Stomach (tissue), 9 donors: ENCODE data around the gene SLC26A3. TPM values are rescaled to one million over a fixed set of nuclear protein-coding genes. Genes with fewer than 3 reads are reported as not detected.
A peak's percentile ranks its signal among the peaks of the same experiment; 100 is the strongest.

Experiments
- DNase-seq, 2 donors: peaks; one replicate each; pipeline versions ENCODE4 v3.0.0 to v3.0.0-alpha.2; 2013 to 2019
- H3K27ac ChIP-seq, 5 donors: fragments of 200-600 bp in 4 of 5; sonication (generic) in 4 of 5; one replicate each; pipeline ENCODE4 v1.5.1; 2013 to 2019; ENCODE audit warnings: mild to moderate bottlenecking in 1 of 5, moderate library complexity in 1 of 5
- H3K27me3 ChIP-seq, 3 donors: fragments of 200-600 bp; sonication (generic); one replicate each; pipeline ENCODE4 v1.5.1; 2017 to 2019; ENCODE audit warnings: mixed run types in 1 of 3
- H3K36me3 ChIP-seq, 4 donors: fragments of 200-600 bp; sonication (generic); 1 replicate in 3 of 4; 2 replicates in 1 of 4; pipeline ENCODE4 v1.5.1; 2016 to 2019
- H3K4me1 ChIP-seq, 4 donors: fragments of 200-600 bp; sonication (generic); one replicate each; pipeline ENCODE4 v1.5.1; 2016 to 2019
- H3K4me3 ChIP-seq, 4 donors: fragments of 200-600 bp; sonication (generic) in 3 of 4; one replicate each; pipeline ENCODE4 v1.5.1; 2016 to 2019; ENCODE audit warnings: mild to moderate bottlenecking in 1 of 4
- H3K9me3 ChIP-seq, 4 donors: fragments of 200-600 bp; sonication (generic); one replicate each; pipeline ENCODE4 v1.5.1; 2016 to 2019
- CTCF ChIP-seq, 7 experiments: fragments of 450-650 bp in 4 of 7; fragments of 200-600 bp in 3 of 7; sonication (generic) in 3 of 7; IDR thresholded peaks; one replicate each; pipeline ENCODE4 v1.5.1; 2016 to 2019; ENCODE audit warnings: antibody characterized with exemption in 7 of 7, control low read depth in 2 of 7, mild to moderate bottlenecking in 1 of 7
- EP300 ChIP-seq: sonication (generic); formaldehyde crosslinking; IDR thresholded peaks from one replicate; pipeline ENCODE4 v1.6.1; 2017; ENCODE audit warnings: antibody characterized with exemption
- POLR2A ChIP-seq, 4 donors: fragments of 450-650 bp; IDR thresholded peaks; one replicate each; pipeline ENCODE4 v1.6.1; 2016; ENCODE audit warnings: antibody characterized with exemption in 4 of 4, control low read depth in 2 of 4, mild to moderate bottlenecking in 1 of 4, moderate library complexity in 1 of 4
- POLR2AphosphoS5 ChIP-seq, 3 donors: sonication (generic); formaldehyde crosslinking; IDR thresholded peaks; one replicate each; pipeline ENCODE4 v1.6.1; 2016; ENCODE audit warnings: antibody characterized with exemption in 3 of 3
- WGBS, 5 donors: extraction: QIAGEN DNeasy Blood & Tissue Kit in 3 of 5; methylation state at CpG; one replicate each; pipeline versions ENCODE4 v1.1.5 to v1.1.7; 2013 to 2018; 5-methylcytosine and 5-hydroxymethylcytosine counted together
- intact Hi-C: fragments of 100-400 bp; cut with DNase I; formaldehyde crosslinking; loops from one replicate; pipeline ENCODE4 v1.15.1; 2023; ENCODE audit warnings: low total_unique reads
- polyA plus RNA-seq, 3 donors: library from polyadenylated mRNA; stranded (reverse); fragments of 200-250 nt; gene quantifications; one replicate each; pipeline ENCODE4 v1.2.3, GENCODE V29; 2013
- total RNA-seq, 5 donors: library from RNA; depleted of rRNA; stranded (reverse); fragments of >200 nt; gene quantifications; one replicate each; pipeline versions ENCODE4 v1.1.0 to v1.2.3, GENCODE V29; 2014 to 2016
- donor health status: healthy with polysubstance abuse.
- donor health status: Bipolar disorder and iron deficiency.
- donor health status: healthy.

Gene SLC26A3
- total and polyA plus RNA-seq, 8 donors: 0.10 to 52.4 (median 2.1) TPM; not detected in 4

GRCh38 chr7:107799647-107800264 lies 3.3 kb downstream of the SLC26A3 start:
- no peaks in the 10 kb centered on the region for H3K36me3 ChIP-seq
- intact Hi-C loops: no loop called here
- H3K4me3 ChIP-seq: peak overlapping the region in 1 of 4 donors; percentile 6
- H3K9me3 ChIP-seq: no peaks in the 10 kb centered on the region
- H3K4me1 ChIP-seq: peaks cover 0 to 20% (median 8%) of the 10 kb centered on the region in 4 donors
- peak overlapping the region; percentile 50 to 84 (median 72) for H3K27ac ChIP-seq
- TF ChIP-seq POLR2A (IDR thresholded peaks at IDR 0.05): no peak
- no peak for TF ChIP-seq POLR2AphosphoS5 (IDR thresholded peaks at IDR 0.05)
- no peak for TF ChIP-seq CTCF (IDR thresholded peaks at IDR 0.05)
- no peak for TF ChIP-seq EP300
- DNase-seq: peak; percentile 29 to 81
- no peaks in the 10 kb centered on the region for H3K27me3 ChIP-seq
- 20 to 25% (median 21%) methylated on average over 6 of the region's 6 CpGs for WGBS, 5 donors

GRCh38 chr7:107792364-107792763 lies 10.7 kb downstream of the SLC26A3 start:
- 68 to 90% (median 84%) methylated on average over 6 of the region's 6 CpGs for whole genome bisulfite sequencing, 5 donors
- peaks cover 0 to 3% (median 0%) of the 10 kb centered on the region in 4 donors for H3K4me1 ChIP-seq
- H3K27me3 ChIP-seq: no peaks in the 10 kb centered on the region
- no peak for TF ChIP-seq CTCF (IDR thresholded peaks at IDR 0.05)
- TF ChIP-seq POLR2AphosphoS5 (IDR thresholded peaks at IDR 0.05): no peak
- TF ChIP-seq POLR2A (IDR thresholded peaks at IDR 0.05): no peak
- no peak for TF ChIP-seq EP300
- no peak for DNase-seq
- H3K9me3 ChIP-seq: no peaks in the 10 kb centered on the region
- no peak overlapping the region for H3K27ac ChIP-seq
- H3K36me3 ChIP-seq: no peaks in the 10 kb centered on the region
- intact Hi-C loops: no loop called here
- H3K4me3 ChIP-seq: no peak overlapping the region

- TF ChIP-seq EP300 (no peak), POLR2A (IDR thresholded peaks at IDR 0.05) (no peak)
- intact Hi-C loops: no loop called here
- WGBS, 5 donors: 83 to 93% (median 88%) methylated on average over 6 of the region's 6 CpGs
- H3K4me1 ChIP-seq: peaks cover 0 to 30% (median 13%) of the 10 kb centered on the region in 4 donors
- H3K36me3 ChIP-seq: no peaks in the 10 kb centered on the region
- H3K27me3 ChIP-seq: no peaks in the 10 kb centered on the region
- no peak overlapping the region for H3K27ac ChIP-seq
- no peak overlapping the region for H3K4me3 ChIP-seq
- no peak for DNase-seq
- H3K9me3 ChIP-seq: no peaks in the 10 kb centered on the region
Observed at GRCh38 chr7:107789647-107790046, 13.4 kb downstream of the SLC26A3 start.

- no peaks in the 10 kb centered on the region for H3K27me3 ChIP-seq
- TF ChIP-seq EP300 (no peak), POLR2AphosphoS5 (IDR thresholded peaks at IDR 0.05) (no peak), POLR2A (IDR thresholded peaks at IDR 0.05) (no peak), CTCF (IDR thresholded peaks at IDR 0.05) (no peak)
- peaks cover 0 to 31% (median 15%) of the 10 kb centered on the region in 4 donors for H3K4me1 ChIP-seq
- intact Hi-C loops: no loop called here
- no peaks in the 10 kb centered on the region for H3K36me3 ChIP-seq
- no peaks in the 10 kb centered on the region for H3K9me3 ChIP-seq
- DNase-seq: no peak
- WGBS, 5 donors: 83 to 89% (median 83%) methylated on average over 3 of the region's 3 CpGs
- H3K27ac ChIP-seq: no peak overlapping the region
- H3K4me3 ChIP-seq: no peak overlapping the region
Observed at GRCh38 chr7:107788662-107789061, 14.4 kb downstream of the SLC26A3 start.

- Histone ChIP-seq H3K27ac (no peak overlapping the region), H3K27me3 (no peaks in the 10 kb centered on the region), H3K4me1 (peaks cover 0 to 33% (median 15%) of the 10 kb centered on the region in 4 donors), H3K4me3 (no peak overlapping the region), H3K9me3 (no peaks in the 10 kb centered on the region), H3K36me3 (no peaks in the 10 kb centered on the region)
- TF ChIP-seq POLR2AphosphoS5 (IDR thresholded peaks at IDR 0.05) (no peak), EP300 (no peak), CTCF (IDR thresholded peaks at IDR 0.05) (no peak), POLR2A (IDR thresholded peaks at IDR 0.05) (no peak)
- no peak for DNase-seq
- intact Hi-C loops: no loop called here
- WGBS, 5 donors: 85 to 94% (median 92%) methylated on average over 1 of the region's 1 CpG
Observed at GRCh38 chr7:107788216-107788615, 14.8 kb downstream of the SLC26A3 start.
